GM12878 (cell line): ENCODE measurements around the gene AKAP17A. TPM values are rescaled to one million over a fixed set of nuclear protein-coding genes. Genes with fewer than 3 reads are reported as not detected.

Source experiments
- ATAC-seq: fragments of 200-7000 bp; cut with Tn5 transposase; 3 replicates; pipeline ENCODE4 v1.9.1; 2020; ENCODE audit warnings: mild to moderate bottlenecking, moderate library complexity
- BruUV-seq: library from RNA; stranded (reverse); fragments of 400-500 nt; replicated peaks from 2 replicates; lab custom pipeline; 2021; lab: Mats Ljungman, UMichigan
- CTCF ChIA-PET: fragments of 300-600 bp; sonication (Branson Sonifier 250); formaldehyde crosslinking; extraction: SDS; loops from one replicate; lab custom pipeline; 2021; ENCODE audit warnings: inconsistent platforms; lab: Yijun Ruan, JAX
- POLR2A ChIA-PET: fragments of 350-600 bp; formaldehyde crosslinking; extraction: SDS; loops from one replicate; lab custom pipeline; 2021; ENCODE audit warnings: inconsistent platforms; lab: Charles Lee
- RAD21 ChIA-PET: fragments of 300-600 bp; sonication (Branson Sonifier 250); formaldehyde crosslinking; loops from one replicate; lab custom pipeline; 2023; ENCODE audit warnings: antibody characterized with exemption; ENCODE audit not compliant: unreplicated experiment; lab: Charles Lee
- SMC1A ChIA-PET: fragments of 300-600 bp; sonication (Branson Sonifier 250); formaldehyde crosslinking; loops from one replicate; lab custom pipeline; 2023; ENCODE audit not compliant: unreplicated experiment, uncharacterized antibody; lab: Charles Lee
- DNase-seq: peaks from one replicate; pipeline ENCODE4 v3.0.0-alpha.2; 2011; ENCODE audit warnings: low read depth, low spot score
- FAIRE-seq: peaks from 3 replicates; lab custom pipeline; 2011; peaks lifted over from hg19 to GRCh38; lab: Jason Lieb, UNC
- H2AFZ ChIP-seq: 2 replicates; pipeline ENCODE4 v1.6.0; 2011; ENCODE audit warnings: low read depth, low read length, control low read depth; ENCODE audit not compliant: control insufficient read depth
- H3K27ac ChIP-seq: 2 replicates; pipeline ENCODE4 v1.5.1; 2011; ENCODE audit warnings: control low read depth; ENCODE audit not compliant: control insufficient read depth, insufficient read depth
- H3K27me3 ChIP-seq, 2 experiments: replicated peaks in 1 of 2; 2 replicates each; pipeline versions ENCODE4 v1.6.0 to v1.6.1; 2011; ENCODE audit warnings: low read length in 1 of 2; ENCODE audit not compliant: control insufficient read depth in 2 of 2, insufficient read depth in 2 of 2
- H3K36me3 ChIP-seq, 2 experiments: 2 replicates each; pipeline ENCODE4 v1.5.1; 2011; ENCODE audit warnings: low read length in 1 of 2; ENCODE audit not compliant: control insufficient read depth in 2 of 2, insufficient read depth in 2 of 2
- H3K4me1 ChIP-seq: 2 replicates; pipeline ENCODE4 v1.6.1; 2011; ENCODE audit warnings: mild to moderate bottlenecking, low read length, moderate library complexity, mixed read lengths; ENCODE audit not compliant: control insufficient read depth, insufficient read depth
- H3K4me2 ChIP-seq: 2 replicates; pipeline ENCODE4 v1.6.0; 2011; ENCODE audit warnings: control low read depth; ENCODE audit not compliant: control insufficient read depth, insufficient read depth
- H3K4me3 ChIP-seq: fragments of 200-600 bp; sonication (generic); 2 replicates; pipeline ENCODE4 v1.5.1; 2016
- H3K79me2 ChIP-seq: 2 replicates; pipeline ENCODE4 v1.6.0; 2011; ENCODE audit warnings: low read length; ENCODE audit not compliant: control insufficient read depth, insufficient read depth
- H3K9ac ChIP-seq: 2 replicates; pipeline ENCODE4 v1.8.0; 2011; ENCODE audit warnings: low read length, control low read depth, mixed read lengths; ENCODE audit not compliant: control insufficient read depth, insufficient read depth
- H3K9me3 ChIP-seq: replicated peaks from 3 replicates; pipeline ENCODE4 v1.5.1; 2011; ENCODE audit warnings: mild to moderate bottlenecking, low read length; ENCODE audit not compliant: control insufficient read depth, insufficient read depth
- H4K20me1 ChIP-seq: 2 replicates; pipeline ENCODE4 v1.6.0; 2011; ENCODE audit not compliant: control insufficient read depth, insufficient read depth
- EZH2 ChIP-seq: IDR thresholded peaks from 2 replicates; pipeline ENCODE4 v1.6.1; 2012; ENCODE audit warnings: low read depth, mild to moderate bottlenecking, control low read depth, inconsistent platforms, low read length, borderline replicate concordance; ENCODE audit not compliant: control insufficient read depth
- POLR2A ChIP-seq: IDR thresholded peaks from 2 replicates; pipeline ENCODE4 v1.6.1; 2011; ENCODE audit warnings: low read depth, mild to moderate bottlenecking, low read length
- WGBS: methylation state at CpG from one replicate; pipeline ENCODE4 v1.1.6; 2016; ENCODE audit warnings: low lambda C conversion rate; ENCODE audit not compliant: insufficient replicate concordance, insufficient coverage; ENCODE audit errors: missing lambda C conversion rate; 5-methylcytosine and 5-hydroxymethylcytosine counted together
- in situ Hi-C: fragments of 300-500 bp; cut with MboI; formaldehyde crosslinking; loops from 9 replicates; pipeline ENCODE4 v1.14.3; 2018; ENCODE audit warnings: mixed read lengths
- intact Hi-C: fragments of 100-400 bp; cut with micrococcal nuclease; formaldehyde crosslinking; loops from one replicate; pipeline ENCODE4 v1.14.2; 2022; ENCODE audit not compliant: unreplicated experiment
- polyA plus RNA-seq, 11 experiments: library from polyadenylated mRNA; depleted of rRNA in 4 of 11; unstranded in 6 of 11; stranded (reverse) in 5 of 11; fragments of >200 nt; fragmentation: Nextera tagmentation in 4 of 11; fragmentation: Illumina TruSeq in 1 of 11; extraction: Ambion mirVana in 4 of 11; extraction: Trizol in 1 of 11; gene quantifications; 1 replicate in 1 of 11; 2 replicates in 10 of 11; pipeline versions ENCODE4 v1.2.1 to v1.2.3, GENCODE V29; 2011 to 2016; ENCODE audit warnings: inconsistent platforms in 2 of 11, missing spikeins in 2 of 11, low read depth in 1 of 11
- total RNA-seq, 4 experiments: library from RNA; depleted of rRNA in 3 of 4; stranded (reverse); fragments of >200 nt in 3 of 4; fragmentation: Illumina TruSeq in 1 of 4; extraction: Trizol in 1 of 4; gene quantifications; 2 replicates each; pipeline versions ENCODE4 v1.2.1 to v1.2.3, GENCODE V29; 2013 to 2021
- TF ChIP-seq, protein P1 (sequence below): fragments of 450-650 bp; IDR thresholded peaks from 2 replicates; pipeline ENCODE4 v1.6.1; 2014; ENCODE audit warnings: mild to moderate bottlenecking

Gene AKAP17A
- total and polyA plus RNA-seq, 10 of the 15 experiments (the other 5 are each of a cell fraction or from before 2014, with no cell fraction given) = 3.0 to 55.8 (median 25.5) TPM

GRCh38 chrX:1596676-1597344 is 5.4 kb downstream of the AKAP17A start:
- DNase-seq = no peak
- H3K4me2 ChIP-seq = no peak overlapping the region
- no peak overlapping the region for H3K9ac ChIP-seq
- H4K20me1 ChIP-seq = peaks cover 6% of the 10 kb centered on the region
- TF ChIP-seq POLR2A (peak; percentile 45; the same call in 1 of the 2 replicates), EZH2 (no peak)
- TF ChIP-seq, all 136 proteins: peak for 1
- no peaks in the 10 kb centered on the region; the same call in 2 of the 3 replicates for H3K9me3 ChIP-seq
- ATAC-seq = no peak
- in situ Hi-C loops = no loop called here
- H3K36me3 ChIP-seq = peaks cover 29 to 73% of the 10 kb centered on the region in 2 experiments
- FAIRE-seq = no peak
- no peak overlapping the region for H2AFZ ChIP-seq
- no peak overlapping the region for H3K4me3 ChIP-seq
- H3K27me3 ChIP-seq = no peaks in the 10 kb centered on the region
- no peak overlapping the region for H3K27ac ChIP-seq
- no TSS peak for BruUV-seq
- ChIA-PET SMC1A (no interaction called here), CTCF (no interaction called here), RAD21 (no interaction called here), POLR2A (no interaction called here)
- intact Hi-C loops = loop anchor here (10.0 kb wide), 1 partner anchor 262 kb away; the partner anchor contains the start of gene IL3RA
- WGBS = 91% methylated on average over 27 of the region's 30 CpGs
- H3K79me2 ChIP-seq = peaks cover 44% of the 10 kb centered on the region
- peaks cover 15% of the 10 kb centered on the region; the same call in 1 of the 2 replicates for H3K4me1 ChIP-seq

- Histone ChIP-seq H3K36me3 (peaks cover 30 to 76% of the 10 kb centered on the region in 2 experiments), H3K9ac (no peak overlapping the region), H3K4me3 (no peak overlapping the region), H3K9me3 (no peaks in the 10 kb centered on the region; the same call in 2 of the 3 replicates), H3K27me3 (no peaks in the 10 kb centered on the region), H3K79me2 (peaks cover 37% of the 10 kb centered on the region), H2AFZ (no peak overlapping the region), H4K20me1 (peaks cover 6% of the 10 kb centered on the region), H3K27ac (no peak overlapping the region), H3K4me1 (peaks cover 15% of the 10 kb centered on the region; the same call in 1 of the 2 replicates), H3K4me2 (no peak overlapping the region)
- FAIRE-seq (no peak), DNase-seq (no peak), ATAC-seq (no peak)
- intact Hi-C loops = loop anchor here (10.0 kb wide), 1 partner anchor 263 kb away; the partner anchor contains the start of gene IL3RA
- CTCF ChIA-PET = no interaction called here
- 95% methylated on average over 25 of the region's 25 CpGs for WGBS
- RAD21 ChIA-PET = no interaction called here
- no TSS peak for BruUV-seq
- SMC1A ChIA-PET = no interaction called here
- in situ Hi-C loops = no loop called here
- peak; percentile 13; the same call in 1 of the 2 replicates for TF ChIP-seq POLR2A
- TF ChIP-seq, protein P1, sequence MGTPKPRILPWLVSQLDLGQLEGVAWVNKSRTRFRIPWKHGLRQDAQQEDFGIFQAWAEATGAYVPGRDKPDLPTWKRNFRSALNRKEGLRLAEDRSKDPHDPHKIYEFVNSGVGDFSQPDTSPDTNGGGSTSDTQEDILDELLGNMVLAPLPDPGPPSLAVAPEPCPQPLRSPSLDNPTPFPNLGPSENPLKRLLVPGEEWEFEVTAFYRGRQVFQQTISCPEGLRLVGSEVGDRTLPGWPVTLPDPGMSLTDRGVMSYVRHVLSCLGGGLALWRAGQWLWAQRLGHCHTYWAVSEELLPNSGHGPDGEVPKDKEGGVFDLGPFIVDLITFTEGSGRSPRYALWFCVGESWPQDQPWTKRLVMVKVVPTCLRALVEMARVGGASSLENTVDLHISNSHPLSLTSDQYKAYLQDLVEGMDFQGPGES = no peak
- POLR2A ChIA-PET = no interaction called here
Observed at GRCh38 chrX:1597345-1598020, 6.1 kb downstream of the AKAP17A start.
